ENCODE measurements around the gene GABRA4. TPM values are rescaled to one million over a fixed set of nuclear protein-coding genes. Genes with fewer than 3 reads are reported as not detected.

GABRA4 gene
- total and polyA plus RNA-seq, 2 donors (not counting 1 experiment from before 2014, with no cell fraction given), result not detected

- Histone ChIP-seq H3K9ac (ENCODE audit: insufficient read depth, low read length) (no peak overlapping the region), H4K20me1 (ENCODE audit: control insufficient read depth, extremely low read depth, insufficient read depth, low read length) (no peaks in the 10 kb centered on the region), H3K79me2 (ENCODE audit: control insufficient read depth, insufficient read depth, low read length) (no peaks in the 10 kb centered on the region), H3K4me1 (ENCODE audit: control insufficient read depth, extremely low read depth, insufficient read depth, low read length) (no peaks in the 10 kb centered on the region), H3K4me3 (replicated peaks in 1 of 4; ENCODE audit: control extremely low read depth in 1 of 4, insufficient read depth in 1 of 4, low read depth in 3 of 4, low read length in 4 of 4) (no peak overlapping the region), H3K4me2 (ENCODE audit: extremely low read depth, insufficient read depth, low read length) (no peak overlapping the region), H3K9me3 (ENCODE audit: control insufficient read depth, insufficient read depth, low read depth, low read length) (no peaks in the 10 kb centered on the region), H3K36me3 (ENCODE audit: control insufficient read depth, insufficient read depth, low read length) (no peaks in the 10 kb centered on the region), H3K27me3 (ENCODE audit: control insufficient read depth, insufficient read depth, low read length) (no peaks in the 10 kb centered on the region), H2AFZ (ENCODE audit: low read length) (no peak overlapping the region), H3K27ac (ENCODE audit: insufficient read depth, low read length) (no peak overlapping the region)
- TF ChIP-seq CTCF (conservative IDR thresholded peaks at IDR 0.05 in 1 of 2, IDR thresholded peaks at IDR 0.05 in 1 of 2; ENCODE audit: low read depth in 1 of 2, low read length in 2 of 2) (peak in 1 of 2 donors; percentile 35), EZH2 (IDR thresholded peaks at IDR 0.05; ENCODE audit: low read length, missing control alignments) (no peak)
- peak; percentile 22 to 34 for DNase-seq (ENCODE audit: low read depth in 2 of 2)
Observed at GRCh38 chr4:46937493-46937892, 55.9 kb downstream of the GABRA4 start.

- Histone ChIP-seq H3K9ac (ENCODE audit: insufficient read depth, low read length) (no peak overlapping the region), H3K79me2 (ENCODE audit: control insufficient read depth, insufficient read depth, low read length) (no peaks in the 10 kb centered on the region)
Observed at GRCh38 chr4:46934726-46935125, 58.7 kb downstream of the GABRA4 start.

GRCh38 chr4:46933686-46934085 lies 59.7 kb downstream of the GABRA4 start:
- Histone ChIP-seq H3K4me2 (ENCODE audit: extremely low read depth, insufficient read depth, low read length) (no peak overlapping the region), H2AFZ (ENCODE audit: low read length) (no peak overlapping the region), H3K9ac (ENCODE audit: insufficient read depth, low read length) (no peak overlapping the region), H3K36me3 (ENCODE audit: control insufficient read depth, insufficient read depth, low read length) (no peaks in the 10 kb centered on the region), H3K27ac (ENCODE audit: insufficient read depth, low read length) (no peak overlapping the region), H3K4me1 (ENCODE audit: control insufficient read depth, extremely low read depth, insufficient read depth, low read length) (no peaks in the 10 kb centered on the region), H4K20me1 (ENCODE audit: control insufficient read depth, extremely low read depth, insufficient read depth, low read length) (no peaks in the 10 kb centered on the region), H3K4me3 (replicated peaks in 1 of 4; ENCODE audit: control extremely low read depth in 1 of 4, insufficient read depth in 1 of 4, low read depth in 3 of 4, low read length in 4 of 4) (no peak overlapping the region), H3K79me2 (ENCODE audit: control insufficient read depth, insufficient read depth, low read length) (no peaks in the 10 kb centered on the region), H3K27me3 (ENCODE audit: control insufficient read depth, insufficient read depth, low read length) (no peaks in the 10 kb centered on the region), H3K9me3 (ENCODE audit: control insufficient read depth, insufficient read depth, low read depth, low read length) (no peaks in the 10 kb centered on the region)
- DNase-seq (ENCODE audit: low read depth in 2 of 2), result peak in 1 of 2 donors; percentile 23
- no peak for TF ChIP-seq EZH2 (IDR thresholded peaks at IDR 0.05; ENCODE audit: low read length, missing control alignments)

More at GRCh38 chr4:46934726-46935125, 58.7 kb downstream of the GABRA4 start:
- H3K4me3 ChIP-seq (replicated peaks in 1 of 4; ENCODE audit: control extremely low read depth in 1 of 4, insufficient read depth in 1 of 4, low read depth in 3 of 4, low read length in 4 of 4), result no peak overlapping the region
- H3K36me3 ChIP-seq (ENCODE audit: control insufficient read depth, insufficient read depth, low read length), result no peaks in the 10 kb centered on the region
- DNase-seq (ENCODE audit: low read depth in 2 of 2), result no peak
- no peaks in the 10 kb centered on the region for H3K9me3 ChIP-seq (ENCODE audit: control insufficient read depth, insufficient read depth, low read depth, low read length)
- H3K27me3 ChIP-seq (ENCODE audit: control insufficient read depth, insufficient read depth, low read length), result no peaks in the 10 kb centered on the region
- no peak overlapping the region for H3K4me2 ChIP-seq (ENCODE audit: extremely low read depth, insufficient read depth, low read length)
- no peak overlapping the region for H3K27ac ChIP-seq (ENCODE audit: insufficient read depth, low read length)
- TF ChIP-seq CTCF (conservative IDR thresholded peaks at IDR 0.05 in 1 of 2, IDR thresholded peaks at IDR 0.05 in 1 of 2; ENCODE audit: low read depth in 1 of 2, low read length in 2 of 2) (no peak), EZH2 (IDR thresholded peaks at IDR 0.05; ENCODE audit: low read length, missing control alignments) (no peak)
- H3K4me1 ChIP-seq (ENCODE audit: control insufficient read depth, extremely low read depth, insufficient read depth, low read length), result no peaks in the 10 kb centered on the region
- no peaks in the 10 kb centered on the region for H4K20me1 ChIP-seq (ENCODE audit: control insufficient read depth, extremely low read depth, insufficient read depth, low read length)
- no peak overlapping the region for H2AFZ ChIP-seq (ENCODE audit: low read length)

Data from fibroblast of lung (primary cell).